H9 (cell line): Measurements from ENCODE around the gene MYH16. TPM values are rescaled to one million over a fixed set of nuclear protein-coding genes. Genes with fewer than 3 reads are reported as not detected.

Experiments used
- DNase-seq: peaks from one replicate; pipeline ENCODE4 v3.0.0-alpha.2; 2017
- H2AFZ ChIP-seq: one replicate; pipeline ENCODE4 v1.6.1; 2013; ENCODE audit warnings: mild to moderate bottlenecking, low read length, control low read depth, moderate library complexity
- H2AK5ac ChIP-seq: 2 replicates; pipeline ENCODE4 v1.6.1; 2013; ENCODE audit warnings: low read length, control low read depth, mixed read lengths; ENCODE audit not compliant: insufficient read length
- H2BK120ac ChIP-seq: one replicate; pipeline ENCODE4 v1.6.1; 2013; ENCODE audit warnings: low read depth, mild to moderate bottlenecking, low read length, control low read depth, inconsistent platforms; ENCODE audit not compliant: poor library complexity, severe bottlenecking
- H2BK12ac ChIP-seq: 2 replicates; pipeline ENCODE4 v1.6.1; 2013; ENCODE audit warnings: low read length, control low read depth, mixed read lengths, low read depth; ENCODE audit not compliant: insufficient read length
- H2BK15ac ChIP-seq: 2 replicates; pipeline ENCODE4 v1.6.1; 2013; ENCODE audit warnings: low read depth, low read length, control low read depth
- H2BK20ac ChIP-seq: one replicate; pipeline ENCODE4 v1.6.1; 2013; ENCODE audit warnings: low read depth, mild to moderate bottlenecking, low read length, control low read depth, inconsistent platforms; ENCODE audit not compliant: poor library complexity, severe bottlenecking
- H2BK5ac ChIP-seq: 2 replicates; pipeline ENCODE4 v1.6.1; 2013; ENCODE audit warnings: low read length, control low read depth, mixed read lengths; ENCODE audit not compliant: insufficient read length
- H3K14ac ChIP-seq: 2 replicates; pipeline ENCODE4 v1.6.1; 2013; ENCODE audit warnings: low read length, control low read depth; ENCODE audit not compliant: insufficient read depth
- H3K18ac ChIP-seq: 2 replicates; pipeline ENCODE4 v1.6.1; 2013; ENCODE audit warnings: low read depth, mild to moderate bottlenecking, mixed read lengths, low read length, control low read depth; ENCODE audit not compliant: insufficient read length
- H3K23ac ChIP-seq: 2 replicates; pipeline ENCODE4 v1.6.1; 2013; ENCODE audit warnings: low read length, control low read depth, mixed read lengths, low read depth; ENCODE audit not compliant: insufficient read length
- H3K23me2 ChIP-seq: 2 replicates; pipeline ENCODE4 v1.6.1; 2013; ENCODE audit warnings: low read depth, mild to moderate bottlenecking, mixed read lengths, low read length, control low read depth; ENCODE audit not compliant: insufficient read length, poor library complexity, severe bottlenecking
- H3K27ac ChIP-seq: 2 replicates; pipeline ENCODE4 v1.5.1; 2013; ENCODE audit warnings: low read length, control low read depth, mixed read lengths, low read depth; ENCODE audit not compliant: insufficient read length
- H3K27me3 ChIP-seq: 2 replicates; pipeline ENCODE4 v1.6.1; 2013; ENCODE audit warnings: low read length, control low read depth, inconsistent platforms; ENCODE audit not compliant: insufficient read depth
- H3K4ac ChIP-seq: 2 replicates; pipeline ENCODE4 v1.6.1; 2013; ENCODE audit warnings: low read depth, mild to moderate bottlenecking, control low read depth, inconsistent platforms, low read length, moderate library complexity
- H3K4me1 ChIP-seq: 2 replicates; pipeline ENCODE4 v1.6.1; 2013; ENCODE audit warnings: low read length, control low read depth, inconsistent platforms; ENCODE audit not compliant: insufficient read depth
- H3K4me2 ChIP-seq: 2 replicates; pipeline ENCODE4 v1.6.1; 2013; ENCODE audit warnings: low read length, control low read depth, mixed read lengths; ENCODE audit not compliant: insufficient read length, insufficient read depth
- H3K56ac ChIP-seq: 2 replicates; pipeline ENCODE4 v1.6.1; 2013; ENCODE audit warnings: low read depth, mild to moderate bottlenecking, mixed read lengths, low read length, control low read depth; ENCODE audit not compliant: insufficient read length
- H3K79me1 ChIP-seq: 2 replicates; pipeline ENCODE4 v1.6.1; 2013; ENCODE audit warnings: low read depth, mild to moderate bottlenecking, moderate library complexity, low read length, control low read depth, inconsistent platforms; ENCODE audit not compliant: insufficient read depth, poor library complexity, severe bottlenecking
- H3K79me2 ChIP-seq: 2 replicates; pipeline ENCODE4 v1.6.1; 2013; ENCODE audit warnings: low read length, control low read depth, inconsistent platforms; ENCODE audit not compliant: insufficient read depth
- H3K9ac ChIP-seq: 2 replicates; pipeline ENCODE4 v1.6.1; 2013; ENCODE audit warnings: low read length, control low read depth, mixed read lengths; ENCODE audit not compliant: insufficient read length; ENCODE audit errors: extremely low read depth
- H3K9me3 ChIP-seq: one replicate; pipeline ENCODE4 v1.6.1; 2013; ENCODE audit warnings: low read depth, low read length, inconsistent platforms; ENCODE audit not compliant: control insufficient read depth
- H3T11ph ChIP-seq: one replicate; pipeline ENCODE4 v1.6.1; 2013; ENCODE audit warnings: mild to moderate bottlenecking, low read length, control low read depth, inconsistent platforms
- H4K20me1 ChIP-seq: one replicate; pipeline ENCODE4 v1.6.1; 2013; ENCODE audit not compliant: control insufficient read depth, insufficient read length, insufficient read depth
- H4K5ac ChIP-seq: 2 replicates; pipeline ENCODE4 v1.6.1; 2013; ENCODE audit warnings: low read depth, mild to moderate bottlenecking, mixed read lengths, low read length, control low read depth; ENCODE audit not compliant: insufficient read length
- H4K8ac ChIP-seq: replicated peaks from 2 replicates; pipeline ENCODE4 v1.6.1; 2013; ENCODE audit warnings: low read length, control low read depth, mixed read lengths, low read depth; ENCODE audit not compliant: insufficient read length
- H4K91ac ChIP-seq: 2 replicates; pipeline ENCODE4 v1.6.1; 2013; ENCODE audit warnings: low read depth, mild to moderate bottlenecking, moderate library complexity, mixed read lengths, low read length, control low read depth; ENCODE audit not compliant: insufficient read length
- H3K27ac Mint-ChIP-seq, 3 experiments: 2 replicates in 2 of 3; 3 replicates in 1 of 3; pipeline ENCODE4 v1.8.0; 2020 to 2021; ENCODE audit warnings: mixed read lengths in 3 of 3, mild to moderate bottlenecking in 1 of 3, moderate library complexity in 1 of 3
- H3K27me3 Mint-ChIP-seq: 2 replicates; pipeline ENCODE4 v1.8.0; 2021; ENCODE audit warnings: low read depth, mild to moderate bottlenecking, moderate library complexity, mixed read lengths
- H3K36me3 Mint-ChIP-seq, 3 experiments: 2 replicates in 2 of 3; 3 replicates in 1 of 3; pipeline ENCODE4 v1.8.0; 2020 to 2021; ENCODE audit warnings: low read depth in 3 of 3, mixed read lengths in 3 of 3; ENCODE audit not compliant: insufficient read depth in 1 of 3
- H3K4me1 Mint-ChIP-seq, 2 experiments: 2 replicates each; pipeline ENCODE4 v1.8.0; 2020; ENCODE audit warnings: mixed read lengths in 2 of 2
- H3K4me3 Mint-ChIP-seq, 2 experiments: 2 replicates in 1 of 2; 3 replicates in 1 of 2; pipeline ENCODE4 v1.8.0; 2020 to 2021; ENCODE audit warnings: mild to moderate bottlenecking in 2 of 2, mixed read lengths in 2 of 2, moderate library complexity in 1 of 2
- H3K9me3 Mint-ChIP-seq, 2 experiments: 2 replicates in 1 of 2; 3 replicates in 1 of 2; pipeline ENCODE4 v1.8.0; 2020; ENCODE audit warnings: mild to moderate bottlenecking in 2 of 2, mixed read lengths in 2 of 2, moderate library complexity in 1 of 2
- WGBS: extraction: QIAGEN DNeasy Blood & Tissue Kit; methylation state at CpG from one replicate; pipeline ENCODE4 v1.1.7; 2013; ENCODE audit warnings: missing lambda C conversion rate, low lambda C conversion rate, mixed read lengths; ENCODE audit not compliant: insufficient read length; ENCODE audit errors: extremely low coverage; 5-methylcytosine and 5-hydroxymethylcytosine counted together
- total RNA-seq: library from RNA; stranded (reverse); gene quantifications from 2 replicates; pipeline ENCODE4 v1.2.1, GENCODE V29; 2021
- TF ChIP-seq, protein P1 (sequence below): fragments of 200-600 bp; sonication (generic); conservative IDR thresholded peaks from 3 replicates; pipeline ENCODE4 v1.8.0; 2021; ENCODE audit warnings: antibody characterized with exemption, mild to moderate bottlenecking

MYH16 gene
- total RNA-seq, 1 experiment from 2014 or later: not detected

- no peak overlapping the region for H3K18ac ChIP-seq
- no peaks in the 10 kb centered on the region for H4K20me1 ChIP-seq
- H3K79me1 ChIP-seq: no peaks in the 10 kb centered on the region
- Mint-ChIP-seq H3K9me3 (no peaks in the 10 kb centered on the region), H3K27me3 (no peaks in the 10 kb centered on the region), H3K36me3 (peaks cover 13 to 69% (median 48%) of the 10 kb centered on the region in 3 experiments; a peak in 6 of 7 replicates), H3K4me1 (no peaks in the 10 kb centered on the region), H3K4me3 (no peak overlapping the region), H3K27ac (no peak overlapping the region)
- H3K9me3 ChIP-seq: no peaks in the 10 kb centered on the region
- H3K14ac ChIP-seq: no peak overlapping the region
- H3K27ac ChIP-seq: no peak overlapping the region
- H2BK5ac ChIP-seq: no peak overlapping the region
- H2BK120ac ChIP-seq: no peak overlapping the region
- no peak overlapping the region for H3K9ac ChIP-seq
- no peak overlapping the region for H2AK5ac ChIP-seq
- no peak overlapping the region for H3K23ac ChIP-seq
- no peak overlapping the region for H2BK15ac ChIP-seq
- H4K91ac ChIP-seq: no peak overlapping the region
- TF ChIP-seq, protein P1, sequence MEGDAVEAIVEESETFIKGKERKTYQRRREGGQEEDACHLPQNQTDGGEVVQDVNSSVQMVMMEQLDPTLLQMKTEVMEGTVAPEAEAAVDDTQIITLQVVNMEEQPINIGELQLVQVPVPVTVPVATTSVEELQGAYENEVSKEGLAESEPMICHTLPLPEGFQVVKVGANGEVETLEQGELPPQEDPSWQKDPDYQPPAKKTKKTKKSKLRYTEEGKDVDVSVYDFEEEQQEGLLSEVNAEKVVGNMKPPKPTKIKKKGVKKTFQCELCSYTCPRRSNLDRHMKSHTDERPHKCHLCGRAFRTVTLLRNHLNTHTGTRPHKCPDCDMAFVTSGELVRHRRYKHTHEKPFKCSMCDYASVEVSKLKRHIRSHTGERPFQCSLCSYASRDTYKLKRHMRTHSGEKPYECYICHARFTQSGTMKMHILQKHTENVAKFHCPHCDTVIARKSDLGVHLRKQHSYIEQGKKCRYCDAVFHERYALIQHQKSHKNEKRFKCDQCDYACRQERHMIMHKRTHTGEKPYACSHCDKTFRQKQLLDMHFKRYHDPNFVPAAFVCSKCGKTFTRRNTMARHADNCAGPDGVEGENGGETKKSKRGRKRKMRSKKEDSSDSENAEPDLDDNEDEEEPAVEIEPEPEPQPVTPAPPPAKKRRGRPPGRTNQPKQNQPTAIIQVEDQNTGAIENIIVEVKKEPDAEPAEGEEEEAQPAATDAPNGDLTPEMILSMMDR: no peak
- H3T11ph ChIP-seq: no peak overlapping the region
- H2BK20ac ChIP-seq: no peak overlapping the region
- no peak overlapping the region for H2BK12ac ChIP-seq
- H3K27me3 ChIP-seq: no peaks in the 10 kb centered on the region
- H3K4me1 ChIP-seq: no peaks in the 10 kb centered on the region
- no peak overlapping the region for H3K4ac ChIP-seq
- H3K56ac ChIP-seq: no peak overlapping the region
- no peak for DNase-seq
- no peak overlapping the region for H2AFZ ChIP-seq
- no peak overlapping the region for H3K4me2 ChIP-seq
- WGBS: no CpG with 5 or more reads among the region's 3 CpGs
- no peak overlapping the region for H4K5ac ChIP-seq
- no peaks in the 10 kb centered on the region for H3K23me2 ChIP-seq
- H4K8ac ChIP-seq: no peak overlapping the region
- no peaks in the 10 kb centered on the region for H3K79me2 ChIP-seq
These were observed 68.0 kb downstream of the MYH16 start for GRCh38 chr7:99340659-99341058.
